Activated T-helper 1 cell treated with Interleukin-2 at 50 U/mL for 16 hours (primary cell): ENCODE measurements around the gene SOX8.

Experiments
- DNase-seq: peaks from one replicate; pipeline ENCODE4 v3.0.0-alpha.2; 2020; ENCODE audit warnings: low read depth

The SOX8 gene

GRCh38 chr16:974001-974601 lies 7.5 kb upstream of the SOX8 start:
- no peak for DNase-seq

- no peak for DNase-seq
Measured at GRCh38 chr16:974611-975261, 6.8 kb upstream of the SOX8 start.

- no peak for DNase-seq
Measured at GRCh38 chr16:975291-975690, 6.3 kb upstream of the SOX8 start.

GRCh38 chr16:976389-976931 lies 5.1 kb upstream of the SOX8 start:
- no peak for DNase-seq

GRCh38 chr16:977081-977701 lies 4.4 kb upstream of the SOX8 start:
- no peak for DNase-seq

GRCh38 chr16:977896-978295 lies 3.7 kb upstream of the SOX8 start:
- no peak for DNase-seq

- no peak for DNase-seq
Measured at GRCh38 chr16:978403-978802, 3.2 kb upstream of the SOX8 start.

- DNase-seq: no peak
Measured at GRCh38 chr16:979147-979546, 2.4 kb upstream of the SOX8 start.

GRCh38 chr16:979859-980594 lies 1.5 kb upstream of the SOX8 start:
- DNase-seq: no peak

GRCh38 chr16:980595-980854 lies 1.0 kb upstream of the SOX8 start:
- DNase-seq: no peak

GRCh38 chr16:982145-983043 lies 824 bp downstream of the SOX8 start:
- DNase-seq: no peak

- DNase-seq: no peak
Measured at GRCh38 chr16:983044-984030, 1.8 kb downstream of the SOX8 start.

- no peak for DNase-seq
Measured at GRCh38 chr16:984121-984694, 2.6 kb downstream of the SOX8 start.

GRCh38 chr16:984736-985636 lies 3.4 kb downstream of the SOX8 start:
- DNase-seq: no peak

GRCh38 chr16:985646-986400 lies 4.3 kb downstream of the SOX8 start:
- DNase-seq: no peak

- no peak for DNase-seq
Measured at GRCh38 chr16:986411-986810, 4.8 kb downstream of the SOX8 start.

GRCh38 chr16:986925-987582 lies 5.5 kb downstream of the SOX8 start:
- DNase-seq: no peak

- DNase-seq: no peak
Measured at GRCh38 chr16:987906-988305, 6.3 kb downstream of the SOX8 start.
